NCI-H1436 treated with DMSO at 0.1 percent for 48 hours (cell line): Measurements from ENCODE around the gene GRM7.

Experiments used
- DNase-seq: peaks from one replicate; lab custom pipeline; 2025; lab: John Stamatoyannopoulos, UW

GRM7 gene

DNA sequence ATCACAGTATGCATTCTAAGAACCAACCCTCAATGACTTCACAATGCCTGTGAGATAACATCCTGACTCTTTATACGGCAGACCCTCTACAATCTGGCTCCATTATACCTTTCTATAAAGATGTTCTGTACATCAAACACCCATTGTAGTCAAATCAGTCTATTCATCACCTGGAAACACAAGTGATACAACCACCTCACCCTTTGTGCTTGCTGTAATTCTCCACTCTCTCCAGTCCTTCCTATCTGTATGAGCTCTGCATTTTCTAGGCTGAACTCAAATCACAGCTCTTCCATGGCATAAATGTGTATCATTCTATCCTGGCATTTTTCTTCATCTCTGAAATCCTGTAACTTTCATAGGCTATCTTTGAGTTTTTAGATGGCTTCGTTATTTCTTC is 539.4 kb downstream of the GRM7 start:
- no peak for DNase-seq

- no peak for DNase-seq
Observed at GRCh38 chr3:7401418-7401817, 540.5 kb downstream of the GRM7 start.

DNA sequence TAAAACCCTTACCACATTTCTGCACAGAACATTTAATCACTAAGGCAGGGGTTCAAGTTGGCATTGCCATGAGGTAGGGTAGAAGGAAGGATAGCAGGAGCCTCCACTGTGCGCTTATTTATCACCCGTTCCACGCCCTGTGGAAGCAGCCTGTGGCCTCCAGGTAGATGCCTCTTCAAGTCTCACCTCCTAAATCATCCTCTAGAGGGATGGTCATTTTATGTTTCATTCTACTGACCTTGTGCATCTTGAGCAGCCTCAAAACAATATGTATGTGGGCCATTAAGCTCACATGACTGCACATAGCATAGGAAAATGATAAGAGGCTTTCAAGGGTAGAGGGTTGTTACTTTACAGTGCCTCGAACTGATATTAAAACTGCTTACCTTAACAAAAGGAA is 546.2 kb downstream of the GRM7 start:
- no peak for DNase-seq

DNA sequence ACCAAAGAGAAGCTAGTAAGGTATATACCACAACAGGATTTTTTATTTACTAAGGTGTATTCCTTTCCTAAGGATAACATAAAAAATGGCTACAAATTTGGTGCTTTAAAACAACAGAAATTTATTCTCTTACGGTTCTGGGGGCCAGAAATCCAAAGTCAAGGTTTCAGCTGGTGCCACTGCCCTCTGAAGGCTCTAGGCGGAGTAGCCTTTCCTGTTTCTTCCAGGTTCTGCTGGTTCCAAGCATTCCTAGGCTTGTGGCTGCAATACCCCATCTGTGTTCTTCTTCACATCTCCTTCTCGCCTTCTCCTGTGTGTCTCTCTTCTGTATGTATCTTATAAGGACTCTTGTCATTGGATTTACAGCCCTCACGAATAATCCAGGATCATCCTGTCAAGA is 549.9 kb downstream of the GRM7 start:
- no peak for DNase-seq

- DNase-seq, result no peak
Observed at GRCh38 chr3:7421065-7421464, 560.1 kb downstream of the GRM7 start.

DNA sequence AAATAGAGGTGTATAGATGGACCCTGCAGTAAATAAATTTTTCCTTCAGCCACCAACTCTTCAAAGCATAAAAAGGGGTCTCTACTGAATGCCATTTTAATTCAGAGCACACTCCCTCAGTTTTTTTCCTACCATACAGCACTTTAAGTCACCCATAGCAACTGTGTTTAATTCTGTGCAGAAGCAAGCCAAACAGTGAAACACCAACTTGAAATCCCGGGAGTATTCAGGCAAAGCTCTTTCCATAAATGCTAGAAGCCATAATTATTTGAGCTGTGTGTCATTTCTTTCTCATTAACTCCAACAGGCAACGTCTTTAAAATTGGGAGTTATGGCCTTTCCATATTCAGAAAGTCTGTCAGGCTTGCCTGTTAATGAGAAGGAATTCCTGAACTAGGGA is 562.1 kb downstream of the GRM7 start:
- DNase-seq, result no peak

- DNase-seq, result no peak
Observed at GRCh38 chr3:7423995-7424394, 563.1 kb downstream of the GRM7 start.

- no peak for DNase-seq
Observed at GRCh38 chr3:7428206-7428718, 567.3 kb downstream of the GRM7 start.

GRCh38 chr3:7432610-7433009 is 571.7 kb downstream of the GRM7 start:
- no peak for DNase-seq

DNA sequence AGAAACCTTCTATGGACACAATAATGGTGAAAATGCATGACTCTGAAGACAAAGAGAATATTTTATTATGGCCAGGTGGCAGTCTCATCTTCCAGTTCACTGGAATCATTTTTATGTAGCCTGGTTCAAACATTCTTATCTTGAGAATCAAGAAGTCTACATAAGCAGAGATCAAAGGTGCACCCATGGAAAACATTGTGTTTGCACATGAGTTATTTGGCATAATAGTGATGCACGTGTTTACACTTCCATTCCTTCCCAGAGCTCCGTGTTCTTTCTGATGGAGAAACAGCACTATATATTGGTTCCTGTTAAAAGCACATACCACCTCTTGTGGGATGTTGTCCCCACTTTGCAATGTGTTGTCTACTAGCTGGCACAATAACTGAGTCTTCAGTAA is 572.2 kb downstream of the GRM7 start:
- DNase-seq, result no peak

DNA sequence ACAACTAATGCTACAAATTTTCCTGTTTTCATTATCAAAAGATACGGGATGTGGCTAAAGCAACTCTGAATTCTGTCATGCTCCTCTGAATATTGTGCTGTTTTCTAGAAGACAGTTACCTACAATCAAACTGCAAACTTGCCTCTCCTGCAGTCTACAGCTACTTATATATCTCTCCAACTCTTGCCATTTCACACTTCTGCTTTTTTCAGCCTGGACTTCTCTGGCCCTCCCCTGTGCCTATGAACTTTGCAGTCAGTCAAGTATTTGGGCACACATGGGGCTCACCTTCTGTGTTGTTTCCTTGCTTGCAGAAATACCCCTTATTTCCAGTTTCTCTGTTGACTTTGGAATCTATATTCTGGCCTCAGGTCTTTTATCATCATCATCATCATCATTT is 575.6 kb downstream of the GRM7 start:
- no peak for DNase-seq

DNA sequence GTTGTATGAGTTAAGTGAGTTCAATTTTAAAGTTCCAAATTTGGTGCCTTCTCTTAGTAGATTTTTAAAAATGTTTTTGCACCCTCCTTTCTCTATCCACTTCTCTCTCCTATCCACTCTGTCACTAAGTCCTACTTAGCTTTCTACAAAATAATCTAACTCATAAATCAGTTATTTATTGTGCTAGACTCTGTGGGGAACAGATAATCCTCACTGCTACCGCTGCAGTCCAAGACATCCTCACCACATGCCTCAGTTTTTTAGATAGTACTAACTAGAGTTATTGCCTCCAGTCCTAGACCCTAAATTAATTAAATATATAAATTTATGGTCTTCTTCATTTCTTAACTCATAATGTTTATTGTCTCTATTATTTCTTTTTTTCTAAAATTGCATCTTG is 576.3 kb downstream of the GRM7 start:
- no peak for DNase-seq

- DNase-seq, result no peak
Observed at GRCh38 chr3:7439101-7439680, 578.3 kb downstream of the GRM7 start.

- DNase-seq, result no peak
Observed at GRCh38 chr3:7444886-7445285, 584.0 kb downstream of the GRM7 start.

DNA sequence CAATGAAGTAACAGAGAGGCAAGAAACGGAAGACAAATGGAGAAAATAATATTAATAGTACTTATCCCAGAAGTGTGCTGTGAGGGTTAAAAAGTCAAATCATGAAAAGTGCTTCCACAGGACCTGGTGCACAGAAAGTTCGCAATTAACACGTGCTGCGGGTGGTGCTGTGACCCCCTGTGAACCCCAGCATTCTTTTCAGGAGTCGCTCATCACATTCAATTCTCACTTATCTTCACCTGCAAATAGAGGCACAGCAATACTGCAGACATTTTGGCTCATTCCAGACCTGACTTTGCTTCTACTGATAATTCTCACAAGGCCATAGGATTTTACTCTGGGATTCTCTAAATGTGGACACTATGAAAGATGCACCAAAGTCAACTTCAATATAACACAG is 584.4 kb downstream of the GRM7 start:
- DNase-seq, result no peak

DNA sequence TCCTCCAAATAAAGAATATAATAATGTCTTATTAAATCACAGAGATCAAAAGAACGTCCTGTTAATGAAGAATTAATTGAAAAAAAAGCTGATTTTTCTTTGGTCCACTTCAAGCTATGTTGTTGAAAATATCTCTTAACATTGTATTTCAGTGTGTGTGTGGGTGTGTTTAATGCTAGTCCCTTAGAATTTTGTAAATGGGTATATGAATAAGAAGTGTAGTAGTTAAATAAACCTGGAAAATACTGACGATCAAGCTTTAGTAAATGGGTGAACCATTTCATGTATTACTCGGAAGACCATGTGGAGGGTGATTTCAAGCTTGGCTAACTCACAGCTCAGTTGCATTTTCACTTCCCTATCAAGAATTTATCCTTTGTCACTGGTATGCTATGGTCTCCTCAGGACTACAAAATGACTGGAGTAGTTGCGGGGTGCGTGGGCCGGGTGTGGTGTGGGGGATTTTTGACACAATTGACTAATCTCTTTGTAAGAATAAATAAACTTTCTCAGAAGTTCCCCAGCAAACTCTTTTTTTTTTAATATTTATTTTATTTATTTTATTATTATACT is 586.4 kb downstream of the GRM7 start:
- no peak for DNase-seq

DNA sequence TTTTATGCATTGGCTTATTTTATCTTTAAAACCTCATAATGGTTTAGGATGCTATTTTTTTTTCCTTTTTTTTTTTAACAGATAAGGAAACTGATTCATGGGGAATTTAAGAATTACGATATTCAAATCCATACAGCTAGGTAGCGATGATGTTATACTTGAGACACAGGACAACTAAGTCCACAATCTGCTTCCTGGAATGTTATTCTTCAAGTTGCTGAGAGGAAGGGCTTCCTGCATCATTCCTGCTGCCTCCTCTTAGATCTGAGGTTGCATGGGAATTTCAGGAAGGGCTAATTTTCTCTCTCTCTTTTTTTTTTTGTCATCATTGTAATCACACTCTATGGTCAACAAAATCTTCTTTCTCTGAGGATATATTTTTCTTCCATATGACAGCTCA is 595.5 kb downstream of the GRM7 start:
- no peak for DNase-seq

- DNase-seq, result no peak
Observed at GRCh38 chr3:7461202-7461825, 600.4 kb downstream of the GRM7 start.

DNA sequence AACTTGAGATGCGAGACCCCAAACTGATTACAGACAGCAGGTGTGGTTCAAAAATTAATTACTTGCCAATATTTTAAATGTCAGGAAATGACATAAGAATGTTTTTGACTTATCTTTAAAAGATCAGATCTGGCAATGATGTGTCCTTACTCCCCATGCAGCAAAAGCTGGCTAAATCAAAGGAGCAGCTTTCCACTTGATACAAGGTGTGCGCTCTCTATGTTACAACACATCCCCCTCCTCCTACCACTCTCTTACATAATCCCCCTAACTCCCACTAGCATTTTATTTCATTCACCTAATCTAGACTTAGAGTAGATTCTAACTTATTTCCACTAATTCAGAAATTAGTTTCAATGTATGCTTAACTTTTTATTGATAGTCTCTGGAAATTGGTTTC is 609.0 kb downstream of the GRM7 start:
- DNase-seq, result no peak

DNA sequence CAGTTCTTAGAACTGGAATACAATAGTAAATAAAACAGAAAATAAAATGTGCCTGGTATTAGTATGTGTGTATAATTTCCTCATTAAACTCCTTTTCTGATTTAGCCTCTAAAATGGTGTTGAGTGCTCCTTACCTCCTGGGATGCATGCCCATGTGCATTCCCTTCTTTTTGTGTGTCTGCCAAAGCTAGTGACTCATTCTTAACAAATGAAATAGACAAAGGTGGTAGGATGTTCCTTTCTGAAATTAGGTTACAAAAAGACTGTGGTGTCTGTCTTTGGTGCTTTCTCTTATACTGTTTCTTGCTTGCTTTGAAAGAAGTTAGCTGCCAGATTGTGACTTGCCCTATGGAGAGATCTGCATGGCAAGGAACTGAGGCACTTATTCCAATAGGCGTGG is 623.7 kb downstream of the GRM7 start:
- DNase-seq, result no peak

DNA sequence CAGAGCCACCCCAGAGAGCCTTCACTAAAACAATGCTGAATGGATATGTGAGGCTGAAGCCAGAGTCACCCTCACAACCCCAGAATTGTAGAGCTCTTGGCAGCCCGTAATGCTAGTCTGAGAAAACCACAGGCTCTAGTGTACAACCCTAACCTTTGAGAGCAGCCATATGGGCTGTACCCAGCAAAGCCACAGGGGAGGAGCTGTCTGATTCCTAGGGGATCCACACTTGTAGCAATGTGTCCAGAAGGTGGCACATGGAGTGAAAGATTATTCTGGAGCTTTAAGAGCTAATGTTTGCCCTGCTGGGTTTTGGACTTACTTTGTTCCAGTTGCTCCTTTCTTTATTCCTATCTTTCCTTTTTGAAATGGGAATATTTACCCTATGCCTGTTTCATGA is 626.8 kb downstream of the GRM7 start:
- no peak for DNase-seq

DNA sequence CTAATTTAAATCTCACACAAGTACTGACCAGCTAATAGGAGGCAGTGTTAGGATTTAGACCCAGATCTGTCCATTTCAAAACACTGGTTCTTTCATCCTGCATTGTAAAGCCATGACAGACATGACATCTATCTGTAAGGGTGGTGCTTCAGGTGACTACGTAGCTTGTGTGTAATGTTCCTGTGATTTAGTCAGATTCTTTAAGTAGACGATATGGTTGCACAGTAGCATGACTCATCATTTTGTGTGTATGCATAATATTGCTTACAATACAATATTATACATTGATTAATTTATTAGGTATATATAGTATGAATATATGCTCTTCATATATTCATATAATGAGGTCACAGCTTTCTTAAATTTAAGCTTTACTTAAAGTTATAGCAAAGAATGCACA is 628.5 kb downstream of the GRM7 start:
- no peak for DNase-seq

GRCh38 chr3:7498715-7499114 is 637.8 kb downstream of the GRM7 start:
- no peak for DNase-seq

- no peak for DNase-seq
Observed at GRCh38 chr3:7503431-7503830, 642.5 kb downstream of the GRM7 start.
